VCaP (cell line): Measurements from ENCODE around the gene GPRC5D.

Experiments used
- H3K27ac ChIP-seq: fragments of 450-650 bp; 2 replicates; pipeline ENCODE4 v1.5.1; 2017
- CTCF ChIP-seq: fragments of 450-650 bp; conservative IDR thresholded peaks from 2 replicates; pipeline ENCODE4 v1.5.1; 2017; ENCODE audit warnings: mild to moderate bottlenecking, moderate library complexity

The GPRC5D gene

GRCh38 chr12:12946686-12947355, 5.1 kb downstream of the GPRC5D start:
- TF ChIP-seq CTCF, result no peak
- H3K27ac ChIP-seq, result no peak overlapping the region

- H3K27ac ChIP-seq, result no peak overlapping the region
These were observed 6.4 kb downstream of the GPRC5D start for GRCh38 chr12:12945591-12945990.

GRCh38 chr12:12943586-12944260, 8.2 kb downstream of the GPRC5D start:
- H3K27ac ChIP-seq, result no peak overlapping the region
- no peak for TF ChIP-seq CTCF

More at GRCh38 chr12:12945591-12945990, 6.4 kb downstream of the GPRC5D start:
- TF ChIP-seq CTCF, result no peak

- no peak overlapping the region for H3K27ac ChIP-seq
- TF ChIP-seq CTCF, result no peak
These were observed 10.3 kb downstream of the GPRC5D start for GRCh38 chr12:12941450-12942350.

- no peak for TF ChIP-seq CTCF
These were observed 12.1 kb downstream of the GPRC5D start for GRCh38 chr12:12939888-12940287.

GRCh38 chr12:12938541-12938940, 13.4 kb downstream of the GPRC5D start:
- TF ChIP-seq CTCF, result no peak
- H3K27ac ChIP-seq, result no peak overlapping the region

More at GRCh38 chr12:12939888-12940287, 12.1 kb downstream of the GPRC5D start:
- H3K27ac ChIP-seq, result no peak overlapping the region

DNA sequence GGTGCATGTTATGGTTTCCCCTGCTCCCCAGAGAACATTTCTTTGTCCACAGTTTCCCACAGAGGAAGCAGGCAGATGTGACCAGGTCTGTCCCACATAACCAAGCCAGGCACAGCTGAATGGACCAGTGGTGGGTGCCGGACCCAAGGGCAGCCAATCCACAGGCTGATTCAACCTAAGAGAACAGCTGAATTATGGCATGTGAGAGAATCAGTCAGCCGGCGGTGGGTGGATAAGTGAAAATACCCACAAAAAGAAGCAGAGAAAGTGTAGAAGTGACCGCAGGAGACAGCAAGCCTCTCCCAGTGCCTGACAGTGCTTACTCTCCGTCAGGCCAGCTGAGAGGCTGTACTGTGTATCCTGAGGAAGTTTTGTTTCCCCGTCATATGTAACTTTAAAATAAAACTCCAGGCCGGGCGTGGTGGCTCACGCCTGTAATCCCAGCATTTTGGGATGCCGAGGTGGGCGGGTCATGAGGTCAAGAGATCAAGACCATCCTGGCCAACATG, 14.9 kb downstream of the GPRC5D start:
- H3K27ac ChIP-seq, result no peak overlapping the region
- no peak for TF ChIP-seq CTCF
